Esophagus squamous epithelium (tissue), 4 donors: ENCODE results near the gene ROBO3.

Experiments used
- CTCF ChIP-seq, 6 experiments: fragments of 450-650 bp in 4 of 6; fragments of 200-600 bp in 2 of 6; sonication (generic) in 2 of 6; IDR thresholded peaks; one replicate each; pipeline ENCODE4 v1.5.1; 2016 to 2019; ENCODE audit warnings: antibody characterized with exemption in 6 of 6, mild to moderate bottlenecking in 4 of 6, moderate library complexity in 4 of 6
- POLR2A ChIP-seq, 4 donors: fragments of 450-650 bp; IDR thresholded peaks; one replicate each; pipeline ENCODE4 v1.6.1; 2017; ENCODE audit warnings: antibody characterized with exemption in 4 of 4, mild to moderate bottlenecking in 4 of 4, moderate library complexity in 3 of 4

GRCh38 chr11:124846070-124846673 is 19.1 kb upstream of the ROBO3 start:
- TF ChIP-seq CTCF (IDR thresholded peaks at IDR 0.05) (no peak), POLR2A (IDR thresholded peaks at IDR 0.05) (no peak)
